Naive B cell (primary cell): ENCODE results near the gene VTI1B. TPM values are rescaled to one million over a fixed set of nuclear protein-coding genes. Genes with fewer than 3 reads are reported as not detected.

Experiments
- ATAC-seq, 2 donors: fragments of 150-1000 bp; cut with Tn5 transposase; 2 replicates each; pipeline ENCODE4 v1.10.0; 2021; ENCODE audit warnings: low read depth in 2 of 2, mild to moderate bottlenecking in 2 of 2, moderate library complexity in 2 of 2
- DNase-seq: peaks from one replicate; pipeline ENCODE4 v3.0.0; 2022
- H3K27ac Mint-ChIP-seq, 6 donors: one replicate each; pipeline ENCODE4 v1.8.0; 2020 to 2022; ENCODE audit warnings: mild to moderate bottlenecking in 6 of 6, mixed read lengths in 6 of 6, moderate library complexity in 5 of 6, inconsistent platforms in 2 of 6
- H3K27me3 Mint-ChIP-seq, 3 donors: one replicate each; pipeline ENCODE4 v1.8.0; 2021 to 2022; ENCODE audit warnings: mixed read lengths in 3 of 3, mild to moderate bottlenecking in 1 of 3
- H3K36me3 Mint-ChIP-seq, 2 donors: one replicate each; pipeline ENCODE4 v1.8.0; 2020 to 2022; ENCODE audit warnings: mixed read lengths in 2 of 2, inconsistent platforms in 1 of 2, mild to moderate bottlenecking in 1 of 2
- H3K4me1 Mint-ChIP-seq, 3 donors: one replicate each; pipeline ENCODE4 v1.8.0; 2020 to 2022; ENCODE audit warnings: mixed read lengths in 3 of 3, inconsistent platforms in 1 of 3, mild to moderate bottlenecking in 1 of 3, moderate library complexity in 1 of 3
- H3K4me3 Mint-ChIP-seq, 8 donors: one replicate each; pipeline ENCODE4 v1.8.0; 2020 to 2022; ENCODE audit warnings: mild to moderate bottlenecking in 8 of 8, mixed read lengths in 8 of 8, moderate library complexity in 8 of 8, inconsistent platforms in 2 of 8
- H3K9me3 Mint-ChIP-seq, 7 donors: one replicate each; pipeline ENCODE4 v1.8.0; 2020 to 2022; ENCODE audit warnings: mixed read lengths in 7 of 7, mild to moderate bottlenecking in 5 of 7, inconsistent platforms in 2 of 7, moderate library complexity in 1 of 7
- polyA plus RNA-seq, 6 donors: library from polyadenylated mRNA; unstranded; fragments of 300-500 nt; fragmentation: Illumina TruSeq; gene quantifications; one replicate each; pipeline ENCODE4 v1.2.3, GENCODE V29; 2021; ENCODE audit warnings: low read depth in 6 of 6

The VTI1B gene
- polyA plus RNA-seq, 6 donors from 2014 or later = 55.8 to 84.7 (median 61.4) TPM

- Mint-ChIP-seq H3K4me1 (peaks cover 42 to 80% (median 65%) of the 10 kb centered on the region in 3 donors), H3K4me3 (peak overlapping the region in 5 of 8 donors; percentile 31 to 67 (median 42)), H3K36me3 (no peaks in the 10 kb centered on the region), H3K27me3 (no peaks in the 10 kb centered on the region), H3K9me3 (no peaks in the 10 kb centered on the region), H3K27ac (peak overlapping the region; percentile 25 to 91 (median 83))
- peak; percentile 42 for DNase-seq
- peak; percentile 69 to 71 for ATAC-seq
Measured at GRCh38 chr14:67666750-67667449, 7.5 kb downstream of the VTI1B start.

GRCh38 chr14:67665868-67666267, 8.6 kb downstream of the VTI1B start:
- Mint-ChIP-seq H3K4me1 (peaks cover 41 to 71% (median 58%) of the 10 kb centered on the region in 3 donors), H3K9me3 (no peaks in the 10 kb centered on the region), H3K27me3 (no peaks in the 10 kb centered on the region), H3K4me3 (no peak overlapping the region), H3K36me3 (no peaks in the 10 kb centered on the region), H3K27ac (peak overlapping the region in 3 of 6 donors; percentile 62 to 91 (median 86))
- DNase-seq (no peak), ATAC-seq (no peak)

- DNase-seq = no peak
- Mint-ChIP-seq H3K4me1 (peaks cover 26 to 48% (median 37%) of the 10 kb centered on the region in 3 donors), H3K27me3 (no peaks in the 10 kb centered on the region), H3K27ac (peak overlapping the region in 2 of 6 donors; percentile 53 to 60), H3K4me3 (no peak overlapping the region), H3K36me3 (peaks cover 2 to 3% of the 10 kb centered on the region in 2 donors), H3K9me3 (no peaks in the 10 kb centered on the region)
- ATAC-seq = no peak
Measured at GRCh38 chr14:67663633-67664032, 10.8 kb downstream of the VTI1B start.

GRCh38 chr14:67653651-67654280, 20.7 kb downstream of the VTI1B start:
- Mint-ChIP-seq H3K27ac (peak overlapping the region in 2 of 6 donors; percentile 15 to 30), H3K27me3 (no peaks in the 10 kb centered on the region), H3K9me3 (no peaks in the 10 kb centered on the region), H3K4me3 (no peak overlapping the region), H3K36me3 (peaks cover 6 to 12% of the 10 kb centered on the region in 2 donors), H3K4me1 (no peaks in the 10 kb centered on the region)
- no peak for DNase-seq
- ATAC-seq = no peak

GRCh38 chr14:67652189-67652588, 22.2 kb downstream of the VTI1B start:
- Mint-ChIP-seq H3K36me3 (peaks cover 0 to 9% of the 10 kb centered on the region in 2 donors), H3K4me3 (no peak overlapping the region), H3K9me3 (no peaks in the 10 kb centered on the region), H3K27me3 (no peaks in the 10 kb centered on the region), H3K27ac (no peak overlapping the region), H3K4me1 (no peaks in the 10 kb centered on the region)
- ATAC-seq (no peak), DNase-seq (no peak)

GRCh38 chr14:67650694-67651093, 23.7 kb downstream of the VTI1B start:
- Mint-ChIP-seq H3K27ac (peak overlapping the region in 1 of 6 donors; percentile 65), H3K4me1 (no peaks in the 10 kb centered on the region), H3K4me3 (no peak overlapping the region), H3K27me3 (no peaks in the 10 kb centered on the region), H3K9me3 (no peaks in the 10 kb centered on the region), H3K36me3 (peaks cover 0 to 14% of the 10 kb centered on the region in 2 donors)
- DNase-seq (no peak), ATAC-seq (no peak)

- no peaks in the 10 kb centered on the region for H3K4me1 Mint-ChIP-seq
- H3K27me3 Mint-ChIP-seq = no peaks in the 10 kb centered on the region
- H3K27ac Mint-ChIP-seq = peak overlapping the region in 1 of 6 donors; percentile 9
- no peaks in the 10 kb centered on the region for H3K9me3 Mint-ChIP-seq
- peaks cover 0 to 14% of the 10 kb centered on the region in 2 donors for H3K36me3 Mint-ChIP-seq
- ATAC-seq (no peak), DNase-seq (no peak)
- no peak overlapping the region for H3K4me3 Mint-ChIP-seq
Measured at GRCh38 chr14:67650151-67650550, 24.3 kb downstream of the VTI1B start.

GRCh38 chr14:67646131-67646530, 28.3 kb downstream of the VTI1B start:
- H3K4me3 Mint-ChIP-seq = no peak overlapping the region
- no peaks in the 10 kb centered on the region for H3K9me3 Mint-ChIP-seq
- ATAC-seq (no peak), DNase-seq (no peak)
- H3K36me3 Mint-ChIP-seq = peaks cover 0 to 7% of the 10 kb centered on the region in 2 donors
- H3K27ac Mint-ChIP-seq = peak overlapping the region in 2 of 6 donors; percentile 12 to 82
- H3K4me1 Mint-ChIP-seq = no peaks in the 10 kb centered on the region
- H3K27me3 Mint-ChIP-seq = no peaks in the 10 kb centered on the region

GRCh38 chr14:67645414-67645813, 29.0 kb downstream of the VTI1B start:
- Mint-ChIP-seq H3K27ac (no peak overlapping the region), H3K9me3 (no peaks in the 10 kb centered on the region), H3K4me1 (no peaks in the 10 kb centered on the region), H3K36me3 (peaks cover 0 to 6% of the 10 kb centered on the region in 2 donors), H3K27me3 (no peaks in the 10 kb centered on the region), H3K4me3 (no peak overlapping the region)
- ATAC-seq = no peak
- no peak for DNase-seq

GRCh38 chr14:67644428-67644827, 30.0 kb downstream of the VTI1B start:
- DNase-seq = no peak
- Mint-ChIP-seq H3K27me3 (no peaks in the 10 kb centered on the region), H3K4me3 (no peak overlapping the region), H3K9me3 (no peaks in the 10 kb centered on the region), H3K36me3 (peaks cover 0 to 6% of the 10 kb centered on the region in 2 donors), H3K4me1 (no peaks in the 10 kb centered on the region), H3K27ac (peak overlapping the region in 1 of 6 donors; percentile 23)
- no peak for ATAC-seq

- H3K4me1 Mint-ChIP-seq = no peaks in the 10 kb centered on the region
- DNase-seq (no peak), ATAC-seq (no peak)
- H3K9me3 Mint-ChIP-seq = no peaks in the 10 kb centered on the region
- peak overlapping the region in 3 of 6 donors; percentile 18 to 55 (median 39) for H3K27ac Mint-ChIP-seq
- no peaks in the 10 kb centered on the region for H3K27me3 Mint-ChIP-seq
- H3K4me3 Mint-ChIP-seq = no peak overlapping the region
- peaks cover 0 to 6% of the 10 kb centered on the region in 2 donors for H3K36me3 Mint-ChIP-seq
Measured at GRCh38 chr14:67643713-67644112, 30.7 kb downstream of the VTI1B start.

- H3K27me3 Mint-ChIP-seq = no peaks in the 10 kb centered on the region
- peaks cover 0 to 4% of the 10 kb centered on the region in 2 donors for H3K36me3 Mint-ChIP-seq
- H3K9me3 Mint-ChIP-seq = no peaks in the 10 kb centered on the region
- H3K4me3 Mint-ChIP-seq = peak overlapping the region in 2 of 8 donors; percentile 38 to 47
- H3K27ac Mint-ChIP-seq = peak overlapping the region in 1 of 6 donors; percentile 87
- H3K4me1 Mint-ChIP-seq = no peaks in the 10 kb centered on the region
- no peak for ATAC-seq
- DNase-seq = no peak
Measured at GRCh38 chr14:67641902-67642749, 32.3 kb downstream of the VTI1B start.

- H3K27me3 Mint-ChIP-seq = no peaks in the 10 kb centered on the region
Measured at GRCh38 chr14:67641480-67641879, 33.0 kb downstream of the VTI1B start.

More at GRCh38 chr14:67641480-67641879, 33.0 kb downstream of the VTI1B start:
- ATAC-seq (no peak), DNase-seq (no peak)
- H3K36me3 Mint-ChIP-seq = no peaks in the 10 kb centered on the region
- no peak overlapping the region for H3K27ac Mint-ChIP-seq
- no peak overlapping the region for H3K4me3 Mint-ChIP-seq
- H3K9me3 Mint-ChIP-seq = no peaks in the 10 kb centered on the region
- H3K4me1 Mint-ChIP-seq = no peaks in the 10 kb centered on the region
